ENCODE measurements around the gene CEP295NL.
A peak's percentile ranks its signal among the peaks of the same experiment; 100 is the strongest.
"Not testable (repeated sequence)": the region's sequence is repeated elsewhere in the genome, so short reads cannot be mapped to it uniquely, and the experiment has no call there.

The CEP295NL gene

DNA sequence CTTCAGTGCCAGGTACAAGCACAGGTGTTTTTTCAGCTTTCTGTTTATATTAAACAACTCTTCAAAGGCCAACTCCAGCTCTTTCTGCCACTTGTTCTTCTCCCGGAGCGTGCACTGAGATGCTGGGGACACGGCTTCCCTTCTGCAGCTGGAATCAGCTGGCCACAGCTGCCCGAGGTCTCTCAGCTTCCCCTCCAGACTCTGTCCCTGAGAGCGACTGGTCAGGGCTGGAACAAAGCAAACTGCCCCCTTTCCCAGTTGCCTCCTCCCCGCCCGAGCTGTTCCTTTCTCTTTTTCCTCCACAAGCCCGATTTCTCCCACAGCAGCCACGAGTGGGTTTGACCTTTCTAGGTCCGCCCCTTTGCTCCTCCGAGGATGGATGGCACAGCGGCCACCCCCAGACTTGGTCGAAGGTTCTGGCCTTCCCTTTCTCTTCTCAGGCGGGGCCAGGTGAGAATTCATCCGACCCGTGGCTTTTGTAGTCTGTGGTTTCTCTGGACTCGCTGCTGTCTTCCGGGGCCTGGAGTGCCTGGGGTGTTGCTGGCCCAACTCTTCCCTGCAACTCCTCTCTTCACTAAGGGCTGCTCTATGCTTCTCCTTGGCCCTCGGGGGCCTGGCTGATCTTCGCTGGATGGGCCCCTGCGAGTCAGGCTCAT is 11.5 kb downstream of the CEP295NL start:
- in situ Hi-C loops (cut with MboI; ENCODE audit: low sequenced_read_pairs, unreplicated experiment), result no loop called here
- TF ChIP-seq, protein P1, sequence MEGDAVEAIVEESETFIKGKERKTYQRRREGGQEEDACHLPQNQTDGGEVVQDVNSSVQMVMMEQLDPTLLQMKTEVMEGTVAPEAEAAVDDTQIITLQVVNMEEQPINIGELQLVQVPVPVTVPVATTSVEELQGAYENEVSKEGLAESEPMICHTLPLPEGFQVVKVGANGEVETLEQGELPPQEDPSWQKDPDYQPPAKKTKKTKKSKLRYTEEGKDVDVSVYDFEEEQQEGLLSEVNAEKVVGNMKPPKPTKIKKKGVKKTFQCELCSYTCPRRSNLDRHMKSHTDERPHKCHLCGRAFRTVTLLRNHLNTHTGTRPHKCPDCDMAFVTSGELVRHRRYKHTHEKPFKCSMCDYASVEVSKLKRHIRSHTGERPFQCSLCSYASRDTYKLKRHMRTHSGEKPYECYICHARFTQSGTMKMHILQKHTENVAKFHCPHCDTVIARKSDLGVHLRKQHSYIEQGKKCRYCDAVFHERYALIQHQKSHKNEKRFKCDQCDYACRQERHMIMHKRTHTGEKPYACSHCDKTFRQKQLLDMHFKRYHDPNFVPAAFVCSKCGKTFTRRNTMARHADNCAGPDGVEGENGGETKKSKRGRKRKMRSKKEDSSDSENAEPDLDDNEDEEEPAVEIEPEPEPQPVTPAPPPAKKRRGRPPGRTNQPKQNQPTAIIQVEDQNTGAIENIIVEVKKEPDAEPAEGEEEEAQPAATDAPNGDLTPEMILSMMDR (IDR thresholded peaks at IDR 0.05; ENCODE audit: borderline replicate concordance, control extremely low read depth, extremely low read depth, insufficient read depth, missing control alignments), result no peak
- no peak for DNase-seq (ENCODE audit: low spot score)

DNA sequence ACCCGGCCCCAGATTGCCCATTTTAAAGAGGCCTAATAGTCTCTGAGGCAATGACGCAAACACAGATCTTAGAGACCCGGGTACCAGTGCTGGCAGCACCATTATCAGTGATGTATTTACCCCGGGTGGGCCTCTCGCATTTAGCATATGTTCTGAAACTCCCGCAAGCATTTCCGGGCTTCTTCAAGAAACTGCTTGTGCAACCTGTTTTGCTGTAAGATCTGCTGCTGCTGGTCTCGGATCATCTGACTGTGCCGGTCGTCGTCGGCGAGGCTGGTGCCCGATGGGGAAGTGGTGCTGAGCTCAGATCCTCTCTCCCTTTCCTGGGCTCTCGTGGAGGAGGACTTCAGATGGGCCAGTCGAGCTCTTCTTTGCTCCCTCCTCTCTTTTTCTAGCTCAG is 12.5 kb downstream of the CEP295NL start:
- TF ChIP-seq, protein P1 (IDR thresholded peaks at IDR 0.05; ENCODE audit: borderline replicate concordance, control extremely low read depth, extremely low read depth, insufficient read depth, missing control alignments), result no peak
- in situ Hi-C loops (cut with MboI; ENCODE audit: low sequenced_read_pairs, unreplicated experiment), result no loop called here
- DNase-seq (ENCODE audit: low spot score), result no peak

DNA sequence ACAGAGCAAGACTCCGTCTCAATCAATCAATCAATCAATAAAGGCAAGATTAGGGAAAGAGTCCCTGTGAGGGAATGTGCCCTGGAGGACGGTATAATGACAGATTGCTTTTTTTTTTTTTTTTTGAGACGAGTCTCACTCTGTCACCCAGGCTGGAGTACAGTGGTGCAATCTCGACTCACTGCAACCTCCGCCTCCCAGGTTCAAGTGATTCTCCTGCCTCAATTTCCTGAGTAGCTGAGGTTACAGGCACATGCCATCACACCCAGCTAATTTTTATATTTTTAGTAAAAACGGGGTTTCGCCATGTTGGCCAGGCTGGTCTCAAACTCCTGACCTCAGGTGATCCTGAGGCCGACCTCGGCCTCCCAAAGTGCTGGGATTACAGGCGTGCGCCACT is 12.9 kb downstream of the CEP295NL start:
- DNase-seq (ENCODE audit: low spot score); in situ Hi-C loops (cut with MboI; ENCODE audit: low sequenced_read_pairs, unreplicated experiment): not testable (repeated sequence)

DNA sequence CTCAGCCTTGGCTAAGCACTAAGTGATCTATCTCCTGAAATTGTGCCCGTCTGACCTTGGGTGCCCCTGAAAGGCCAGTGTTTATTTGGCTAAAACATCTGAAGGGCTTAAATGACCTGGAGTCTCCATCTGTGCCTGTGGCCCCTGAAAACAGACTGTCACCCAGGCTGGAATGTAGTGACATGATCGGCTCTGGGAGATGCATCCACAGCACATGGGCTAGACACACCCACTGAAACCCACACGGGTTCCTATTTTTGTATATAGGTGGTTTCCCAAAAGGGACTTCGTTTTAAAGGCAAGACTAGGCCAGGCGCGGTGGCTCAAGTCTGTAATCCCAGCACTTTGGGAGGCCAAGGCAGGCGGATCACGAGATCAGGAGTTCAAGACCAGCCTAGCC is 13.5 kb downstream of the CEP295NL start:
- DNase-seq (ENCODE audit: low spot score), result peak; percentile 74
- in situ Hi-C loops (cut with MboI; ENCODE audit: low sequenced_read_pairs, unreplicated experiment), result no loop called here
- TF ChIP-seq, protein P1 (IDR thresholded peaks at IDR 0.05; ENCODE audit: borderline replicate concordance, control extremely low read depth, extremely low read depth, insufficient read depth, missing control alignments), result no peak

DNA sequence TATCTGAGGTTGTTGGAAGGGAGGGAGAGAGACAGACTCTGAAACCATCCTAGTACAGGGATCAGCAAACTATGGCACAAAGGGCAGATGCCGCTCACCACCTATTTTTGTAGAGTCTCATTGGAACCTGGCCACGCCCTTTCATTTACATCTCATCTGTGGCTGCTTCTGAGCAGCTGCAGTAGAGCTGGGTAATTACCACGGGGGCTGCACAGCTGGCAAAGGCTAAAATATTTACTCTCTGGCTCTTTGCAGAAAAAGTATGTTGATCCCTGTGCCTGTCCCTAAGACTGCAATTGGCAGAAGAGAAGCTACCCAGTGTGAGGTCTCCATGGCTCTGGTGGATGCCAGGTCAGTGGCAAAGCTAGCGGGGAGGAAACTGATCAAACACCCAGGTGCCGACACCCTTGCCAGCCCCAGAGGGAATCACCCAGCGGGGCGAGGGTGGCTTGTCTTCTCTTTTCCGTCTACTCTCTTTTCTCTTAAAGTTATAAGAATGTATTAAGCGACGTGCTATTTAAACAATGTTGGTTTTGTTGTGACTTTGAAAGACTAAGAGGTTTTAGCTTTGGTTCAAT is 14.0 kb downstream of the CEP295NL start:
- DNase-seq (ENCODE audit: low spot score), result no peak
- in situ Hi-C loops (cut with MboI; ENCODE audit: low sequenced_read_pairs, unreplicated experiment), result no loop called here
- TF ChIP-seq, protein P1 (IDR thresholded peaks at IDR 0.05; ENCODE audit: borderline replicate concordance, control extremely low read depth, extremely low read depth, insufficient read depth, missing control alignments), result no peak

DNA sequence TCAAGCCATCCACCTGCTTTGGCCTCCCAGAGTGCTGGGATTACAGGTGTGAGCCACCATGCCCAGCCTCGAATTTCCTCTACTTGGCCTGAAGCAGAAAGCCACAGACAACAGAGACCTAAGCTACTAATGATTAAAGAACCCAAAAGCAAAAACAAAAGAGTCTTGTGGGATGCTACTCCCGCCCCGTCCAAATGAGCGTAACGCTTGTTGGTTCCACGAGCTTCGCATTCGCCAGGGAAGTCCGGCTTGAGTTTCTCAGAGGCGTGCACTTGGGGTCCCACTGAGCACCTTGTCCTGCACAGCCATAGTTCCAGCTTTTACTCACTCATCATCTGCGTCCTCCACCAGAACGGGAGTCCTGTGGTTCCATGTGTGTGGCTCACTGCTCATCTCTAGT is 16.0 kb downstream of the CEP295NL start:
- in situ Hi-C loops (cut with MboI; ENCODE audit: low sequenced_read_pairs, unreplicated experiment), result no loop called here

DNA sequence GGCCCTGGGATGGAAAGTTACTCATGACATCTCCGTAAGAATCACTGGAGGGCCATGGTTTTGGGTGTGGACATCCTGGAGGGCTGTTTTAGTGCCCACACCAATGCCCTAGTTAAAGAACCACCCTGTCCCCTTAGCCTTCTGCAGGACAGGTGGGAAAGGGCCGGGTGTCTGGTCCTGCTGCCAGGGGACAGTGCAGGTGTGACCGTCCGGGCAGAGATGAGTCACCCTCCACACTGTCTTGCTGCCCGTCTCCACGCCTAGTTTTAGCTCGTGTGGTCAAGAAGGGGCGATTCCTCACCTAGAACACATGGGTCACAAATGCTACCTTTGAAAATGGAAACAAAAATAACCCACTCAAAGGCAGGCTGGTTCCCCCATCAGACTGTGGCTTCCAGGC is 17.0 kb downstream of the CEP295NL start:
- TF ChIP-seq, protein P1 (IDR thresholded peaks at IDR 0.05; ENCODE audit: borderline replicate concordance, control extremely low read depth, extremely low read depth, insufficient read depth, missing control alignments), result no peak
- no peak for DNase-seq (ENCODE audit: low spot score)
- in situ Hi-C loops (cut with MboI; ENCODE audit: low sequenced_read_pairs, unreplicated experiment), result no loop called here

More for the DNA sequence above, 16.0 kb downstream of the CEP295NL start:
- TF ChIP-seq, protein P1 (IDR thresholded peaks at IDR 0.05; ENCODE audit: borderline replicate concordance, control extremely low read depth, extremely low read depth, insufficient read depth, missing control alignments), result no peak
- no peak for DNase-seq (ENCODE audit: low spot score)
